HG03097 (cell line): ENCODE measurements around the gene SCIMP.
A peak's percentile ranks its signal among the peaks of the same experiment; 100 is the strongest.

Experiments used
- ATAC-seq: cut with Tn5 transposase; IDR thresholded peaks from one replicate; pipeline ENCODE4 v1.9.1; 2021; ENCODE audit not compliant: unreplicated experiment, low FRiP score

The SCIMP gene

GRCh38 chr17:5234645-5235576 lies at the start of gene SCIMP:
TSS of gene SCIMP (minus strand) at chr17:5234860. CDS start at chr17:5234755, 105 bp downstream.
- no peak for ATAC-seq

- no peak for ATAC-seq
Observed at GRCh38 chr17:5283571-5284315, 49.1 kb upstream of the SCIMP start.

- ATAC-seq = peak; percentile 17
Observed at GRCh38 chr17:5282642-5283217, 48.1 kb upstream of the SCIMP start.

- peak; percentile 44 for ATAC-seq
Observed at GRCh38 chr17:5281814-5282641, 47.4 kb upstream of the SCIMP start, which contains the start of gene RABEP1. TSS of gene RABEP1 (plus strand) at chr17:5282284. CDS start at chr17:5282487, 203 bp downstream.

GRCh38 chr17:5272322-5272721 lies 37.7 kb upstream of the SCIMP start:
- ATAC-seq = no peak

- no peak for ATAC-seq
Observed at GRCh38 chr17:5269241-5269960, 34.7 kb upstream of the SCIMP start.

- ATAC-seq = no peak
Observed at GRCh38 chr17:5264893-5265292, 30.2 kb upstream of the SCIMP start.

- ATAC-seq = no peak
Observed at GRCh38 chr17:5263441-5263840, 28.8 kb upstream of the SCIMP start.

- ATAC-seq = no peak
Observed at GRCh38 chr17:5262416-5262991, 27.8 kb upstream of the SCIMP start.

GRCh38 chr17:5260542-5260941 lies 25.9 kb upstream of the SCIMP start:
- ATAC-seq = no peak

GRCh38 chr17:5257124-5257523 lies 22.5 kb upstream of the SCIMP start:
- ATAC-seq = no peak

GRCh38 chr17:5254903-5255521 lies 20.4 kb upstream of the SCIMP start:
- ATAC-seq = no peak

- no peak for ATAC-seq
Observed at GRCh38 chr17:5254414-5254813, 19.8 kb upstream of the SCIMP start.

- ATAC-seq = no peak
Observed at GRCh38 chr17:5249615-5250014, 15.0 kb upstream of the SCIMP start.

GRCh38 chr17:5248821-5249479 lies 14.3 kb upstream of the SCIMP start:
- ATAC-seq = no peak

GRCh38 chr17:5247621-5248020 lies 13.0 kb upstream of the SCIMP start:
- no peak for ATAC-seq

- no peak for ATAC-seq
Observed at GRCh38 chr17:5241861-5242671, 7.4 kb upstream of the SCIMP start.
